IPS-20b (cell line): ENCODE data around the gene SUGT1.
A peak's percentile ranks its signal among the peaks of the same experiment; 100 is the strongest.
"Not testable (repeated sequence)": the region's sequence is repeated elsewhere in the genome, so short reads cannot be mapped to it uniquely, and the experiment has no call there.

Experiments
- H3K27ac ChIP-seq: one replicate; pipeline ENCODE4 v1.5.1; 2013; ENCODE audit warnings: low read length
- H3K27me3 ChIP-seq: 2 replicates; pipeline ENCODE4 v1.6.1; 2013; ENCODE audit warnings: mild to moderate bottlenecking, low read length, inconsistent platforms; ENCODE audit not compliant: insufficient read depth
- H3K36me3 ChIP-seq: 2 replicates; pipeline ENCODE4 v1.6.1; 2013; ENCODE audit warnings: low read depth, mild to moderate bottlenecking, inconsistent platforms, low read length, moderate library complexity; ENCODE audit not compliant: insufficient read depth
- H3K4me1 ChIP-seq: 2 replicates; pipeline ENCODE4 v1.6.1; 2013; ENCODE audit warnings: mild to moderate bottlenecking, control low read depth, inconsistent platforms, low read length, moderate library complexity; ENCODE audit not compliant: insufficient read depth
- H3K4me3 ChIP-seq: 2 replicates; pipeline ENCODE4 v1.5.1; 2013; ENCODE audit warnings: mild to moderate bottlenecking, low read length, inconsistent platforms
- H3K9ac ChIP-seq: 2 replicates; pipeline ENCODE4 v1.6.1; 2013; ENCODE audit warnings: low read depth, mild to moderate bottlenecking, inconsistent platforms, low read length, moderate library complexity
- H3K9me3 ChIP-seq: 2 replicates; pipeline ENCODE4 v1.6.1; 2013; ENCODE audit warnings: mild to moderate bottlenecking, low read depth, low read length, inconsistent platforms; ENCODE audit not compliant: insufficient read depth

The SUGT1 gene

DNA sequence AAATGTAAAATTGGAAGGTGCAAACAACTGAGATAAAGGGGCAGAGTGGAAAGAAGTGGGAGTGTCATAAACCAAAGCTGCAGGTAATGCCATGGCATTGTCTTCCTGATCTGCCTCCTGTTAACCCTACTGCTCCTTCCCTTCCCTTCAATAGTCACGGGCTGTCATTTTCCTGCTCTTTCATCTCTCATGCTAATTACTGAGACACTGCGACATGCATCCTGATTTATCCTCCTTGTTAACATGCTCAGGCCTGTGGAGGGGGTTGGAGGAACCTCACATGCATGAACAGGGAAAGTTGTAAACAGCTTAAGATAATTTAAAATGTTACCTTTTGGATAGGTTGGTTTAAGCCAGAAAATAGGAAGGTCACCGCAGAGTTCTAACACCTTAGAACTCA is 59.7 kb downstream of the SUGT1 start:
- Histone ChIP-seq H3K27ac (no peak overlapping the region), H3K4me1 (peaks cover 13% of the 10 kb centered on the region), H3K9ac (no peak overlapping the region), H3K4me3 (no peak overlapping the region), H3K9me3 (peaks cover 5% of the 10 kb centered on the region; the same call in 1 of the 2 replicates), H3K27me3 (no peaks in the 10 kb centered on the region), H3K36me3 (peaks cover 40% of the 10 kb centered on the region)

DNA sequence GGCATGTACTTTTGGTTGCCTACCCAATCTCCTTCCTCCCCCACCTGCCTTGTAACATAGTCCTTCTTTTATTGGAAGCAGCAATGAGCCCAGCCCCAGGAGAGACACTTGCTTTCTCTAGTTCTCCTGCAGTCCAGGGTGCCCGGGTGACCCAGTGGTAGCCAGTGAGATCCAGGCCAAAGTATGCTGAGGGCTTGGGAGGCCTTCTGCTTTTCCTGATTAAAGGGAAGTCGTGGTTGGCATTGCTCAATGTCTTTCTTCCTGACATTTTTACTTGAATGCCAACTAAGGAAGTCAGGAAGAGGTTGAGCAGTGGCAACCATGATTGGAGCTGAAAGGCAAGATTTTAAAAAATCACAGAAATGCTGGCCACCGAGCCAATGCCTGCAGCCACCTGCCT is 61.3 kb downstream of the SUGT1 start:
- Histone ChIP-seq H3K36me3 (peaks cover 33% of the 10 kb centered on the region), H3K4me3 (no peak overlapping the region), H3K9ac (no peak overlapping the region), H3K4me1 (peaks cover 13% of the 10 kb centered on the region), H3K9me3 (peaks cover 5% of the 10 kb centered on the region; the same call in 1 of the 2 replicates), H3K27me3 (no peaks in the 10 kb centered on the region), H3K27ac (no peak overlapping the region)

DNA sequence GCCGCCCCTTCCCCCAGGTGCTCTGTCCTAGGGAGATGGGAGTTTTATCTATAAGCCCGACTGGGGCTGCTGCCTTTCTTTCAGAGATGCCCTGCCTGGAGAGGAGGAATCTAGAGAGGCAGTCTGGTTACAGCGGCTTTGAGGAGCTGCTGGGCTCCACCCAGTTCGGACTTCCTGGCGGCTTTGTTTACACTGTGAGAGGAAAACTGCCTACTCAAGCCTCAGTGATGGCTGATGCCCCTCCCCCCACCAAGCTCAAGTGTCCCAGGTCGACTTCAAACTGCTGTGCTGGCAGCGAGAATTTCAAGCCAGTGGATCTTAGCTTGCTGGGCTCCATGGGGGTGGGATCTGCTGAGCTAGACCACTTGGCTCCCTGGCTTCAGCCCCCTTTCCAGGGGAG is 68.3 kb downstream of the SUGT1 start:
- H3K36me3 ChIP-seq = peaks cover 42% of the 10 kb centered on the region

GRCh38 chr13:52721356-52721755 is 68.7 kb downstream of the SUGT1 start:
- not testable (repeated sequence) for H3K4me3 ChIP-seq, H3K27ac ChIP-seq, H3K9ac ChIP-seq, H3K27me3 ChIP-seq, H3K4me1 ChIP-seq
- H3K9me3 ChIP-seq = peaks cover 32% of the 10 kb centered on the region
- peaks cover 42% of the 10 kb centered on the region for H3K36me3 ChIP-seq

More for the DNA sequence above, 68.3 kb downstream of the SUGT1 start:
- not testable (repeated sequence) for H3K4me3 ChIP-seq, H3K27ac ChIP-seq, H3K27me3 ChIP-seq, H3K4me1 ChIP-seq, H3K9ac ChIP-seq
- peaks cover 32% of the 10 kb centered on the region for H3K9me3 ChIP-seq

DNA sequence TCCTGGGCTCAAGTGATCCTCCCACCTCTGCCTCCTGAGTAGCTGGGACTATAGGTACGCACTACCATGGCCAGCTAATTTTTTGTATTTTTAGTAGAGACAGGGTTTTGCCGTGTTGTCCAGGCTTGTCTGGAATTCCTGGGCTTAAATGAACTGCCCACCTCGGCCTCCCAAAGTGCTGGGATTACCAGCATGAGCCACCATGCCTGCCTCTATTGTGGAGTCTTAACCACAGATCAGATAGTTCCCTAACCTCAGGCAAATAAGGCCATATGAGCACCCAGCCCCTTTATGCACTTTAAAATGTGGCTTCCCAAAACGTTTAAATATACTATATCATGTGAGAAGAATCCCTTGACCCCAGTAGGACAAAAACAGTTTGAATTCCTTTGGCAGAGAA is 70.5 kb downstream of the SUGT1 start:
- peaks cover 26% of the 10 kb centered on the region for H3K9me3 ChIP-seq
- no peaks in the 10 kb centered on the region for H3K27me3 ChIP-seq
- no peak overlapping the region for H3K9ac ChIP-seq
- peaks cover 42% of the 10 kb centered on the region for H3K36me3 ChIP-seq
- H3K4me1 ChIP-seq = peaks cover 3% of the 10 kb centered on the region; the same call in 1 of the 2 replicates
- no peak overlapping the region for H3K27ac ChIP-seq
- H3K4me3 ChIP-seq = no peak overlapping the region

DNA sequence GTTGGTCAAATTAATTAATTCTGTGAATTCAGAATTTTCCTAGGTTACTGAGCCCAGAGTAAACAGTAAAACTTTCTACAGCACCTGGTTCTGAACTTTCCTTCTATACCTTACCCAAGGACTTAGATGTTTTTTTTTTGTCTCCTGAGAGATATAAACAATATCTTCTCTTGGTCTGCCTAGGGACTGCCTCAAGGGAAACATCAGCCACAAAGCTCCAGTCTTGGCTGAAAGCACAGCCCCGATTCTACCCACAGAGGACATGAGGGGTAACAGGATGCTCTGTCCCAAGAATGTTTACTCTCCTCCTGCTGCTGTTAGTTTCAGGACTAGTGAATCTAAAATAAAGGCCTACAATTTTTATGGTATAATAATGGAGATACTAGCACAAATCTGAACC is 72.7 kb downstream of the SUGT1 start:
- Histone ChIP-seq H3K9me3 (peaks cover 22% of the 10 kb centered on the region), H3K9ac (no peak overlapping the region), H3K4me1 (peaks cover 3% of the 10 kb centered on the region; the same call in 1 of the 2 replicates), H3K36me3 (peaks cover 37% of the 10 kb centered on the region), H3K27ac (no peak overlapping the region), H3K4me3 (no peak overlapping the region), H3K27me3 (no peaks in the 10 kb centered on the region)

GRCh38 chr13:52726258-52726657 is 73.6 kb downstream of the SUGT1 start:
- Histone ChIP-seq H3K36me3 (peaks cover 37% of the 10 kb centered on the region), H3K9ac (no peak overlapping the region), H3K27ac (no peak overlapping the region), H3K9me3 (peaks cover 12% of the 10 kb centered on the region), H3K4me3 (no peak overlapping the region), H3K27me3 (no peaks in the 10 kb centered on the region), H3K4me1 (peaks cover 3% of the 10 kb centered on the region; the same call in 1 of the 2 replicates)

GRCh38 chr13:52734075-52734623 is 81.5 kb downstream of the SUGT1 start:
- Histone ChIP-seq H3K27me3 (peaks cover 2% of the 10 kb centered on the region; the same call in 1 of the 2 replicates), H3K9ac (no peak overlapping the region), H3K9me3 (no peaks in the 10 kb centered on the region), H3K4me3 (no peak overlapping the region), H3K36me3 (peaks cover 44% of the 10 kb centered on the region), H3K27ac (no peak overlapping the region), H3K4me1 (peaks cover 20% of the 10 kb centered on the region; the same call in 1 of the 2 replicates)

- Histone ChIP-seq H3K4me3 (peak overlapping the region; percentile 86; the same call in 1 of the 2 replicates), H3K27me3 (peaks cover 22% of the 10 kb centered on the region), H3K27ac (peak overlapping the region; percentile 28), H3K9me3 (no peaks in the 10 kb centered on the region), H3K9ac (no peak overlapping the region; the same call in 1 of the 2 replicates), H3K4me1 (peaks cover 32% of the 10 kb centered on the region; the same call in 1 of the 2 replicates), H3K36me3 (peaks cover 29% of the 10 kb centered on the region)
These were observed 84.3 kb downstream of the SUGT1 start for GRCh38 chr13:52736891-52737290.

- Histone ChIP-seq H3K4me1 (peaks cover 32% of the 10 kb centered on the region; the same call in 1 of the 2 replicates), H3K4me3 (peak overlapping the region; percentile 86), H3K9me3 (no peaks in the 10 kb centered on the region), H3K27me3 (peaks cover 22% of the 10 kb centered on the region), H3K36me3 (peaks cover 23% of the 10 kb centered on the region; the same call in 1 of the 2 replicates), H3K9ac (peak overlapping the region; percentile 83; the same call in 1 of the 2 replicates), H3K27ac (peak overlapping the region; percentile 28)
These were observed 84.8 kb downstream of the SUGT1 start for GRCh38 chr13:52737451-52737850.

- Histone ChIP-seq H3K4me1 (peaks cover 32% of the 10 kb centered on the region; the same call in 1 of the 2 replicates), H3K9ac (peak overlapping the region; percentile 83; the same call in 1 of the 2 replicates), H3K27ac (peak overlapping the region; percentile 22), H3K36me3 (peaks cover 18% of the 10 kb centered on the region; the same call in 1 of the 2 replicates), H3K27me3 (peaks cover 22% of the 10 kb centered on the region), H3K4me3 (peak overlapping the region; percentile 86), H3K9me3 (no peaks in the 10 kb centered on the region)
These were observed 85.3 kb downstream of the SUGT1 start for GRCh38 chr13:52737965-52738364.
